ENCODE data around the gene GPR176. TPM values are rescaled to one million over a fixed set of nuclear protein-coding genes. Genes with fewer than 3 reads are reported as not detected.
A peak's percentile ranks its signal among the peaks of the same experiment; 100 is the strongest.

Gene GPR176
- total RNA-seq, result 1 to 10 TPM in 1 of 2 donors, under 1 TPM in 1; 0.82 to 2.2 TPM

- intact Hi-C loops (cut with DNase I), result no loop called here
- DNase-seq, result peak; percentile 26
- no peaks in the 10 kb centered on the region for H3K36me3 ChIP-seq
Observed at GRCh38 chr15:39919748-39920509, at the start of gene GPR176. TSS of gene GPR176 (minus strand) at chr15:39920266. CDS start at chr15:39920026, 240 bp downstream.

GRCh38 chr15:39969002-39969394, 48.9 kb upstream of the GPR176 start:
- no peak overlapping the region for H3K9ac ChIP-seq (ENCODE audit: low read depth in 2 of 2, low read length in 2 of 2)
- H3K4me1 ChIP-seq, result no peaks in the 10 kb centered on the region
- H3K4me3 ChIP-seq, result no peak overlapping the region
- H3K27me3 ChIP-seq, result no peaks in the 10 kb centered on the region
- intact Hi-C loops (cut with DNase I), result no loop called here
- H3K27ac ChIP-seq, result no peak overlapping the region
- no peaks in the 10 kb centered on the region for H3K36me3 ChIP-seq
- TF ChIP-seq CTCF (IDR thresholded peaks at IDR 0.05), result no peak
- no peak for DNase-seq
- no peaks in the 10 kb centered on the region for H3K9me3 ChIP-seq

More at GRCh38 chr15:39919748-39920509, at the start of gene GPR176:
- H3K4me3 ChIP-seq, result peak within 1 kb of the TSS; percentile 69
- H3K27ac ChIP-seq, result peak within 1 kb of the TSS; percentile 25
- H3K9me3 ChIP-seq, result no peaks in the 10 kb centered on the region
- H3K4me1 ChIP-seq, result peaks cover 11% of the 10 kb centered on the region
- peaks cover 14% of the 10 kb centered on the region for H3K27me3 ChIP-seq
- TF ChIP-seq CTCF (IDR thresholded peaks at IDR 0.05), result no peak
- H3K9ac ChIP-seq (ENCODE audit: low read depth in 2 of 2, low read length in 2 of 2), result peak within 1 kb of the TSS; percentile 41 to 62

- H3K36me3 ChIP-seq, result no peaks in the 10 kb centered on the region
- no peaks in the 10 kb centered on the region for H3K27me3 ChIP-seq
- TF ChIP-seq CTCF (IDR thresholded peaks at IDR 0.05), result no peak
- no peak overlapping the region for H3K9ac ChIP-seq (ENCODE audit: low read depth in 2 of 2, low read length in 2 of 2)
- no peaks in the 10 kb centered on the region for H3K4me1 ChIP-seq
- no peak overlapping the region for H3K4me3 ChIP-seq
- H3K27ac ChIP-seq, result no peak overlapping the region
- H3K9me3 ChIP-seq, result no peaks in the 10 kb centered on the region
- no peak for DNase-seq
- intact Hi-C loops (cut with DNase I), result no loop called here
Observed at GRCh38 chr15:39968273-39969001, 48.4 kb upstream of the GPR176 start.

GRCh38 chr15:39966521-39966920, 46.5 kb upstream of the GPR176 start:
- Histone ChIP-seq H3K36me3 (no peaks in the 10 kb centered on the region), H3K27ac (no peak overlapping the region), H3K9ac (ENCODE audit: low read depth in 2 of 2, low read length in 2 of 2) (no peak overlapping the region), H3K4me3 (no peak overlapping the region), H3K9me3 (no peaks in the 10 kb centered on the region), H3K4me1 (no peaks in the 10 kb centered on the region), H3K27me3 (no peaks in the 10 kb centered on the region)
- TF ChIP-seq CTCF (IDR thresholded peaks at IDR 0.05), result no peak
- no peak for DNase-seq
- intact Hi-C loops (cut with DNase I), result no loop called here

GRCh38 chr15:39963786-39964185, 43.7 kb upstream of the GPR176 start:
- H3K4me1 ChIP-seq, result no peaks in the 10 kb centered on the region
- no peaks in the 10 kb centered on the region for H3K9me3 ChIP-seq
- intact Hi-C loops (cut with DNase I), result no loop called here
- no peak for DNase-seq
- H3K27me3 ChIP-seq, result no peaks in the 10 kb centered on the region
- no peak for TF ChIP-seq CTCF (IDR thresholded peaks at IDR 0.05)
- no peaks in the 10 kb centered on the region for H3K36me3 ChIP-seq
- no peak overlapping the region for H3K4me3 ChIP-seq
- no peak overlapping the region for H3K27ac ChIP-seq
- H3K9ac ChIP-seq (ENCODE audit: low read depth in 2 of 2, low read length in 2 of 2), result no peak overlapping the region

Measured in colonic mucosa (tissue), 4 donors.